RWPE1 (cell line): ENCODE data around the gene FAM171A2.
A peak's percentile ranks its signal among the peaks of the same experiment; 100 is the strongest.

Source experiments
- CTCF ChIA-PET: fragments of 350-600 bp; sonication (Branson Sonifier 250); formaldehyde crosslinking; extraction: SDS; loops from one replicate; lab custom pipeline; 2021; lab: Yijun Ruan, JAX
- POLR2A ChIA-PET: fragments of 400-600 bp; formaldehyde crosslinking; extraction: SDS; loops from one replicate; lab custom pipeline; 2020; ENCODE audit warnings: antibody characterized with exemption; ENCODE audit not compliant: low non-redundant PET; lab: Yijun Ruan, JAX
- DNase-seq: peaks from one replicate; pipeline ENCODE4 v3.0.0; 2012; ENCODE audit warnings: low spot score
- H3K27ac ChIP-seq: fragments of 450-650 bp; 2 replicates; pipeline ENCODE4 v1.5.1; 2017
- CTCF ChIP-seq: fragments of 450-650 bp; conservative IDR thresholded peaks from 2 replicates; pipeline ENCODE4 v1.5.1; 2017; ENCODE audit warnings: low read depth, mild to moderate bottlenecking

Gene FAM171A2

GRCh38 chr17:44308865-44309264 lies 54.8 kb downstream of the FAM171A2 start:
- ChIA-PET CTCF (interaction anchor here (0.6 kb wide), 1 partner anchor 80 kb away, joined by 3 read pairs; no protein-coding TSS in a partner anchor), POLR2A (interaction anchor here (0.6 kb wide), 1 partner anchor 124 kb away, joined by 5 read pairs; no protein-coding TSS in a partner anchor)
- no peak for DNase-seq

DNA sequence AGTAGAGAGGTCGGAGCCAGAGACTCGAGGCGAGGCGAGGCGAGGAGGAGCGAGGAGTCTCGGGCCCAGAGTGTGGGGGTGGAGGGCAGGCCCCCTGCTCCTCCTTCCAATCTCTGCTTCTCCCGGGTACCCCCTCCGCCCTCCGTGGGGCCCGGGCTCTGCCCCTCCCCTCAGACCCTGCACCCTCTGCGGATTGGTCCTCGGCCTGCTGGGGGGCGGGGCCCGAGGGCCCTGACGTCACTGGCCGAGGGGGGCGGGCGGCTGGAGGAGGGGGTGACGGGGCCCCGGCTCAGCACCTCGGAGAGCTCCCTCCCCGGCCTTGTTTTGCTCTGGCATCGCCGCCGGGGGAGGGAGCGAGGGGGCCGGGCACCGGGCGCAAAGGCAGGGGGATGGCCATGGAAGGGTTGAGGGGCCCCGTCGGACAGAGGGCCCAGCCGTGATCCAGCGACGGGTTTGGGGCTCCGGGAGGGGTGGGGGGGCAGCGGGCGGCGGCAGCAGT lies 55.3 kb downstream of the FAM171A2 start, which contains the start of gene RUNDC3A:
RUNDC3A (plus strand) TSS at position 282 of the 499 bp plus-strand sequence. CDS start 232 bp downstream, outside the sequence.
- ChIA-PET CTCF (interaction anchor here (0.6 kb wide), 1 partner anchor 79 kb away, joined by 3 read pairs; no protein-coding TSS in a partner anchor), POLR2A (interaction anchor here (0.6 kb wide), 1 partner anchor 124 kb away, joined by 5 read pairs; no protein-coding TSS in a partner anchor)
- TF ChIP-seq CTCF: no peak
- peak; percentile 96 for DNase-seq
- H3K27ac ChIP-seq: peak within 1 kb of the TSS; percentile 66

More at GRCh38 chr17:44308865-44309264, 54.8 kb downstream of the FAM171A2 start:
- no peak for TF ChIP-seq CTCF
- H3K27ac ChIP-seq: no peak overlapping the region

DNA sequence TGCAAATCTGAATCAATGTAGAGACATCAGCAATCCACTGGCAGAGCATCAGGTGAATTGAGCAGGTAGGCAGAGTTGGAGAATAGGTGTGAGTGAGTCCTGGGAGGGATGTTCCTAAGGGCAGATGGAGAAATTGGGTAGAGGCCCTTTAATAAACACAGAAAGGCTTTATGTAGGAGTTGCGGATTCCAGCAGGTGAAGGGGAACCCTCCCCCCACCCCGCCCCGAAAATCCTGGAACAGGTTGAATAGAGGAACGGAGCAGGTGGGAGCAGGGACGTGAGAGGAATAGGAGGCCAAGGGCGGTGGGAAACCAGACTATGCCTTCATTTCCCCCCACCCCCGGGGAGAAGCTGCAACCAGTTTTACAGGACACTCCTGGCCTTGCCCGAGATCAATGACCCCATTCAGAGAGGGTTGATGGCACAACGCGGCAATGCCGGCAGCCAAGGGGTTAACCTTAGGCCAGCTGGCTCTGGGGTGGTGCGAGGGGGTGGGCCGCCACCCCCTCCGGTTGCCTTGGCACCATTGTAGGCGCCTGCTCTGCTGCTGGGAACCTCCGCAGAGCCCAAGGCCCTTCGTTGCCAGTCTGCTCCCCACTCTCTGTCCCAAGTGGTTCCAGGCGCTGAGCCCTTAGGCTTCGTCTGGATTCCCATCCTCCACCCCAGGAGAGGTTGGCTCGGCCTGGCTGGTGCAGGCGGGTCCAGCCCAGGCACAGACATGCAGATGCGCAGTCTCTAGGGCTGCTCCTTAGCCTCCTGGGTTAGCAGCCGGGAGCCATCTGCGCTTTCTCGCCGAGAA lies 56.1 kb downstream of the FAM171A2 start:
- DNase-seq: peak; percentile 82
- peak overlapping the region; percentile 66 for H3K27ac ChIP-seq
- POLR2A ChIA-PET: no interaction called here
- CTCF ChIA-PET: no interaction called here
- TF ChIP-seq CTCF: no peak

DNA sequence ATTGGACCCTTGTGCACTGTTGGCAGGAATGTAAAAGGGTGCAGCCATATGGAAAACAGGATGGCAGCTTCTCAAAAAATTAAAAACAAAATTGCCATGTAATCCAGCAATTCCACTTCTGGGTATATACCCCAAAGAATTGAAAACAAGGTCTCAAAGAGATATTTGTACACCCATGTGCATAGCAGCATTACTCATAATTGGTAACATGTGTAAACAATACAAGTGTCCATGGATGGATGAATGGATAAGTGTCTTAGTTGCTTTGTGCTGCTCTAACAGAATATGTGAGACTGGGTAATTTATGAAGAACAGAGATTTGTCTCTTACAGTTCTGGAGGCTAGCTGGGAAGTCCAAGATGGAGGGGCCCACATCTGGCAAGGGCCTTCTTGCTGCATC lies 59.0 kb downstream of the FAM171A2 start:
- ChIA-PET CTCF (no interaction called here), POLR2A (no interaction called here)
- no peak for DNase-seq
- no peak overlapping the region for H3K27ac ChIP-seq
- no peak for TF ChIP-seq CTCF
